Stomach (tissue), 9 donors: Measurements from ENCODE around the gene CCSER1. TPM values are rescaled to one million over a fixed set of nuclear protein-coding genes. Genes with fewer than 3 reads are reported as not detected.
"Not testable (repeated sequence)": the region's sequence is repeated elsewhere in the genome, so short reads cannot be mapped to it uniquely, and the experiment has no call there.

Experiments
- DNase-seq, 2 donors: peaks; one replicate each; pipeline versions ENCODE4 v3.0.0 to v3.0.0-alpha.2; 2013 to 2019
- H3K27ac ChIP-seq, 5 donors: fragments of 200-600 bp in 4 of 5; sonication (generic) in 4 of 5; one replicate each; pipeline ENCODE4 v1.5.1; 2013 to 2019; ENCODE audit warnings: mild to moderate bottlenecking in 1 of 5, moderate library complexity in 1 of 5
- H3K27me3 ChIP-seq, 3 donors: fragments of 200-600 bp; sonication (generic); one replicate each; pipeline ENCODE4 v1.5.1; 2017 to 2019; ENCODE audit warnings: mixed run types in 1 of 3
- H3K36me3 ChIP-seq, 4 donors: fragments of 200-600 bp; sonication (generic); 1 replicate in 3 of 4; 2 replicates in 1 of 4; pipeline ENCODE4 v1.5.1; 2016 to 2019
- H3K4me1 ChIP-seq, 4 donors: fragments of 200-600 bp; sonication (generic); one replicate each; pipeline ENCODE4 v1.5.1; 2016 to 2019
- H3K4me3 ChIP-seq, 4 donors: fragments of 200-600 bp; sonication (generic) in 3 of 4; one replicate each; pipeline ENCODE4 v1.5.1; 2016 to 2019; ENCODE audit warnings: mild to moderate bottlenecking in 1 of 4
- H3K9me3 ChIP-seq, 4 donors: fragments of 200-600 bp; sonication (generic); one replicate each; pipeline ENCODE4 v1.5.1; 2016 to 2019
- EP300 ChIP-seq: sonication (generic); formaldehyde crosslinking; IDR thresholded peaks from one replicate; pipeline ENCODE4 v1.6.1; 2017; ENCODE audit warnings: antibody characterized with exemption
- POLR2A ChIP-seq, 4 donors: fragments of 450-650 bp; IDR thresholded peaks; one replicate each; pipeline ENCODE4 v1.6.1; 2016; ENCODE audit warnings: antibody characterized with exemption in 4 of 4, control low read depth in 2 of 4, mild to moderate bottlenecking in 1 of 4, moderate library complexity in 1 of 4
- POLR2AphosphoS5 ChIP-seq, 3 donors: sonication (generic); formaldehyde crosslinking; IDR thresholded peaks; one replicate each; pipeline ENCODE4 v1.6.1; 2016; ENCODE audit warnings: antibody characterized with exemption in 3 of 3
- WGBS, 5 donors: extraction: QIAGEN DNeasy Blood & Tissue Kit in 3 of 5; methylation state at CpG; one replicate each; pipeline versions ENCODE4 v1.1.5 to v1.1.7; 2013 to 2018; 5-methylcytosine and 5-hydroxymethylcytosine counted together
- intact Hi-C: fragments of 100-400 bp; cut with DNase I; formaldehyde crosslinking; loops from one replicate; pipeline ENCODE4 v1.15.1; 2023; ENCODE audit warnings: low total_unique reads
- polyA plus RNA-seq, 3 donors: library from polyadenylated mRNA; stranded (reverse); fragments of 200-250 nt; gene quantifications; one replicate each; pipeline ENCODE4 v1.2.3, GENCODE V29; 2013
- total RNA-seq, 5 donors: library from RNA; depleted of rRNA; stranded (reverse); fragments of >200 nt; gene quantifications; one replicate each; pipeline versions ENCODE4 v1.1.0 to v1.2.3, GENCODE V29; 2014 to 2016
- TF ChIP-seq, protein P1 (sequence below), 7 experiments: fragments of 450-650 bp in 4 of 7; fragments of 200-600 bp in 3 of 7; sonication (generic) in 3 of 7; IDR thresholded peaks; one replicate each; pipeline ENCODE4 v1.5.1; 2016 to 2019; ENCODE audit warnings: antibody characterized with exemption in 7 of 7, control low read depth in 2 of 7, mild to moderate bottlenecking in 1 of 7
- donor health status: healthy with polysubstance abuse.
- donor health status: Bipolar disorder and iron deficiency.
- donor health status: healthy.

Gene CCSER1
- total and polyA plus RNA-seq, 8 donors = 0.33 to 149 (median 15.2) TPM

DNA sequence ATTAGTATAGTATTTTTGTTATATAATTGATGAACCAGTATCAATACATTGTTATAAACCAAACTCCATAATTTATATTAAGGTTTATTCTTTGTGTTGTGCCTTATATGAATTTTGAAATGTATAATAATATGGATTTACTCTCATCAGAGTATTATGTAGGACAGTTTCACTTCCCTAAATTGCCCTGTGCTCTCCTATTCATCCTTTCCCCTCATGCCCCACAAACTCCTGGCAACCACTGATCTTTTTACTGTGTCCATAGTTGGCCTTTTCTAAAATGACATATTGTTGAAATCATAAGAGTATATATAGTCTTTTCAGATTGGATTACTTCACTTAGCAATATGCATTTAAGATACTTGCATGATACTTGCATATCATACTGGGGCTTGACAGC lies 1218.4 kb downstream of the CCSER1 start:
- Histone ChIP-seq H3K27me3 (no peaks in the 10 kb centered on the region), H3K9me3 (no peaks in the 10 kb centered on the region), H3K36me3 (no peaks in the 10 kb centered on the region), H3K27ac (no peak overlapping the region), H3K4me1 (no peaks in the 10 kb centered on the region), H3K4me3 (no peak overlapping the region)
- intact Hi-C loops = no loop called here
- TF ChIP-seq, protein P1, sequence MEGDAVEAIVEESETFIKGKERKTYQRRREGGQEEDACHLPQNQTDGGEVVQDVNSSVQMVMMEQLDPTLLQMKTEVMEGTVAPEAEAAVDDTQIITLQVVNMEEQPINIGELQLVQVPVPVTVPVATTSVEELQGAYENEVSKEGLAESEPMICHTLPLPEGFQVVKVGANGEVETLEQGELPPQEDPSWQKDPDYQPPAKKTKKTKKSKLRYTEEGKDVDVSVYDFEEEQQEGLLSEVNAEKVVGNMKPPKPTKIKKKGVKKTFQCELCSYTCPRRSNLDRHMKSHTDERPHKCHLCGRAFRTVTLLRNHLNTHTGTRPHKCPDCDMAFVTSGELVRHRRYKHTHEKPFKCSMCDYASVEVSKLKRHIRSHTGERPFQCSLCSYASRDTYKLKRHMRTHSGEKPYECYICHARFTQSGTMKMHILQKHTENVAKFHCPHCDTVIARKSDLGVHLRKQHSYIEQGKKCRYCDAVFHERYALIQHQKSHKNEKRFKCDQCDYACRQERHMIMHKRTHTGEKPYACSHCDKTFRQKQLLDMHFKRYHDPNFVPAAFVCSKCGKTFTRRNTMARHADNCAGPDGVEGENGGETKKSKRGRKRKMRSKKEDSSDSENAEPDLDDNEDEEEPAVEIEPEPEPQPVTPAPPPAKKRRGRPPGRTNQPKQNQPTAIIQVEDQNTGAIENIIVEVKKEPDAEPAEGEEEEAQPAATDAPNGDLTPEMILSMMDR (IDR thresholded peaks at IDR 0.05) = no peak
- no peak for TF ChIP-seq POLR2A (IDR thresholded peaks at IDR 0.05)
- TF ChIP-seq EP300 = no peak
- no peak for TF ChIP-seq POLR2AphosphoS5 (IDR thresholded peaks at IDR 0.05)
- no peak for DNase-seq

DNA sequence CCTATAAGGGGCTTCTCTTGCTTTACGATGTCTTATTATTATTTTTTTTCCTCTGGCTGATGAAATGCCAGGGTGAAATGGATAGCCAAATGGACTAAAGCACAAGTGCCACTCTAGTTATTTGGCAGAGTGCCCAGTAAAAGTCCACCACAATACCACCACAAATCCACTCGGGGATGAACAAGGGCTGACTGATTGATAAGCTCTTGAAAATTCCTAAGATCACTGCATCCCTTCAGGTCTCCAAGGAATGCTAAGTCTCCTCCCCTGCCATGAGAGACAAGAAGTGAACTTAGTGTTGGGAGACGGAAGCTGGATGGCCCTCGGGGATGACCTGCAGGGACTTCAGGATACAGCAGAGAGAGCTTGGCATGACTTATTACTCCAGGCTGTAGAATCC lies 1229.3 kb downstream of the CCSER1 start:
- H3K36me3 ChIP-seq, intact Hi-C loops: not testable (repeated sequence)
- 83 to 94% (median 93%) methylated on average over 4 of the region's 4 CpGs for WGBS, 5 donors

DNA sequence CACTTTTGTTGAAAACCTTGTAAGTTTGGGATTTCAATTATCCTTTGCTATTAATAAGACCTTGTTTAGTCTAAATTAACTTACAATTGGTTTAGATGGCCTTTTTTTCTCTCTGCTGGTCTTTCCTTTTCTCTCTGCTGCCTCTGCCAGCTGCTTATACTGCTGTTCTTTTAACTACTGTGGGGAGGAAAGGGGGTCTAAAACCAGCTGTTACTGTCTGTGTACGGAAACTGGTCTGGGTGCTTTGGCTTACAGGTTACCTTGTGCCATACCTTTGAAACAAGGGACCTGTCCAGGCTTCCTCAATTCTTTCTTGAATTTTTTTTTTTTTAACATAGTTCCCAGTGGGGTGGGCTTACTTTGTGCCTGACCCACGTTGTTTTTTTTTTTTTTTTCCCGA lies 1230.8 kb downstream of the CCSER1 start:
- Histone ChIP-seq H3K4me1 (peaks cover 0 to 11% (median 1%) of the 10 kb centered on the region in 4 donors), H3K9me3 (peaks cover 0 to 17% (median 7%) of the 10 kb centered on the region in 4 donors)
- H3K4me3 ChIP-seq, DNase-seq, H3K27me3 ChIP-seq, H3K36me3 ChIP-seq, intact Hi-C loops, H3K27ac ChIP-seq: not testable (repeated sequence)
- 62 to 89% (median 73%) methylated on average over 3 of the region's 3 CpGs for WGBS, 5 donors

More for the DNA sequence above, 1229.3 kb downstream of the CCSER1 start:
- not testable (repeated sequence) for H3K4me3 ChIP-seq, H3K27ac ChIP-seq, H3K27me3 ChIP-seq, DNase-seq
- Histone ChIP-seq H3K4me1 (peaks cover 0 to 11% (median 1%) of the 10 kb centered on the region in 4 donors), H3K9me3 (peaks cover 0 to 20% (median 9%) of the 10 kb centered on the region in 4 donors)

DNA sequence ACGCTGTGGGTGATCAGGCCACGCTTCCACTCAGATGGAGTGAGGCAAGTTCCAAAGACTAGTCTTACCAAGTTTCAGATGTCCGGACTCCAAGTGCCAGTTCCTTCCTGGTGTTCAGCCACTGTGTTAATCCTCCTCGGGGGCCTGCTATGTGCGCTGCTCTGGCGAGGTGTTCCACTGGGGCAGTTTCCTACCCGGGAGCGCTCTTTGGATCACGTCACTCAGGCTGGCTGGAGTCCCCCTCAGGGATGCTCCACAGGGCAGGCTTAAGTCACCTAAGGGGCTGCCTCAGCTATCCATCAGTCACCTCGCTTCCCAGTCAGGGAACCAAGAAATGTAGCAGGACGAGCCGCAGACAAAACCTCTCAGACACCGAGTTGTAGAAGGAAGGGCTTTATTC lies 1231.4 kb downstream of the CCSER1 start:
- Histone ChIP-seq H3K27ac (peak overlapping the region in 2 of 5 donors; percentile 48), H3K9me3 (peaks cover 0 to 11% (median 4%) of the 10 kb centered on the region in 4 donors), H3K4me1 (peaks cover 0 to 11% (median 1%) of the 10 kb centered on the region in 4 donors)
- intact Hi-C loops, DNase-seq, H3K36me3 ChIP-seq, H3K27me3 ChIP-seq, H3K4me3 ChIP-seq: not testable (repeated sequence)
- WGBS, 5 donors = 66 to 91% (median 71%) methylated on average over 10 to 13 of the region's 13 CpGs

DNA sequence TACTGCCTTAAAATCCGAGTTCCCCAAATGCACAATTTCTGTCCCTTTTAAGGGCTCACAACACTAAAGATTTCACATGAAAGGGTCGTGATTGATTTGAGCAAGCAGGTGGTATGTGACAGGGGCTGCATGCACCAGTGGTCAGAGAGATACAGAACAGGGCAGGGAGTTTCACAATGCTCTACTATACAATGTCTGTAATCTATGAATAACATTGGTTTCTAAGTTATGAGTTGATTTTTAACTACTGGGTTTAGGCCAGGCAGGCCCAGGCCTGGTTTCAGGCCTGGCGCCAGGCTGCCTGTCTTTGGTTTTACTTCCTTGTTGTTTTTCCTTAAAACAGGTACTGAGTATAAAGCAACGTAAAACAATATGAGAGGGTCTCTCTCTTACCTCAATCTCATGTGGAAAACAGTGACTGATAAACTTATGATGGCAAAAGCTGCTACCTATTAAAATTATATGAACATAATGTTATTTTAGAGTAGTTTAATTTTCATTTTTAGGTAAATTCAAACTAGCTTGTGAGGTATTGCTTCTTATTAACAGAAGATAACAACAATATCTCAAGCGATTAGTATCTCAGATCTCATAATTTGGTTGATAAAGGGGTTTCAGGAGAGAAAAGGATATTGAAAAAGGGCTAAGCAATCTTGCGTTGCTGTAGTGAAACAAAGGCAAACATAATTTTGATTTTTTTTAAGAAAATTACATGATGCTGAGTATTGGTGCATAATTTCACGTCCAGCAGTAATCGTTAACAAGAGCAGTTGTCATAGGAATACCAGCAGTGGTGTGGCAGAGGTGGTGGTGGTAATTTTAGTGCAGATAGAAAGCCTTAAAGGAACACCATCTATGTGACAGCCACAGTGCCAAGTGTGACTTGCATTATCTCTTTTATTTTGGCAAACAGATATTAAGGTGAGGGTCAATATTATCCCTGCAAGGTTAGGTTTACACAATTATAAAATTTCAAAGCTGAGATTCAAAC lies 1232.1 kb downstream of the CCSER1 start:
- H3K9me3 ChIP-seq = peaks cover 0 to 4% (median 2%) of the 10 kb centered on the region in 4 donors
- peak overlapping the region in 3 of 5 donors; percentile 13 to 51 (median 48) for H3K27ac ChIP-seq
- no peaks in the 10 kb centered on the region for H3K27me3 ChIP-seq
- H3K4me1 ChIP-seq = peaks cover 0 to 11% (median 1%) of the 10 kb centered on the region in 4 donors
- intact Hi-C loops = no loop called here
- DNase-seq = peak in 1 of 2 donors; percentile 43
- WGBS, 5 donors = 32 to 53% (median 42%) methylated on average over 8 of the region's 8 CpGs
- TF ChIP-seq POLR2AphosphoS5 (IDR thresholded peaks at IDR 0.05) (no peak), EP300 (no peak), POLR2A (IDR thresholded peaks at IDR 0.05) (no peak)
- TF ChIP-seq, protein P1 (IDR thresholded peaks at IDR 0.05) = no peak
- H3K36me3 ChIP-seq = no peaks in the 10 kb centered on the region
- H3K4me3 ChIP-seq = no peak overlapping the region

DNA sequence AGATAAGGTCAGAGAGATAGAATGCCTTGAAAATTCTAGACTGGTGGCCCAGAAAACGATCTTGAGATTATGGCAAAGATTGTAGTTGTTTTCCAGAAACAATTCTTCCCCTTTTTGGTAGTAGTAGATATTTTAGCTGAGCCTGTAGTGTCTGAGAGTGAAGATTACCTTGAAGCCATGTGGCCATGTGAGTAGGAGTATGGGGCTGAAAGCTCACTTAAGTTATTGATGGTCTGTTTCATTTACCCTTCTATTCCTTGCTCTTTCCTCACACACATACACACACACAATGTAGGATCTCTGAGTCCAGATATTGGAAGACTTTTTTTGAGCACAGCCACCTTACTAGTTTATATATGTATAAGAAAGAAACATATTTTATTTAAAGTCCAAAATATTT lies 1234.9 kb downstream of the CCSER1 start:
- TF ChIP-seq, protein P1 (IDR thresholded peaks at IDR 0.05) = no peak
- TF ChIP-seq POLR2AphosphoS5 (IDR thresholded peaks at IDR 0.05) = no peak
- H3K4me1 ChIP-seq = peaks cover 0 to 11% (median 1%) of the 10 kb centered on the region in 4 donors
- H3K27ac ChIP-seq = no peak overlapping the region
- intact Hi-C loops = no loop called here
- no peak overlapping the region for H3K4me3 ChIP-seq
- H3K9me3 ChIP-seq = no peaks in the 10 kb centered on the region
- no peaks in the 10 kb centered on the region for H3K27me3 ChIP-seq
- 45 to 65% (median 60%) methylated on average over 1 of the region's 1 CpG for WGBS, 5 donors
- H3K36me3 ChIP-seq = no peaks in the 10 kb centered on the region
- no peak for DNase-seq
